ENCODE measurements around the gene FAM162A.

DNA sequence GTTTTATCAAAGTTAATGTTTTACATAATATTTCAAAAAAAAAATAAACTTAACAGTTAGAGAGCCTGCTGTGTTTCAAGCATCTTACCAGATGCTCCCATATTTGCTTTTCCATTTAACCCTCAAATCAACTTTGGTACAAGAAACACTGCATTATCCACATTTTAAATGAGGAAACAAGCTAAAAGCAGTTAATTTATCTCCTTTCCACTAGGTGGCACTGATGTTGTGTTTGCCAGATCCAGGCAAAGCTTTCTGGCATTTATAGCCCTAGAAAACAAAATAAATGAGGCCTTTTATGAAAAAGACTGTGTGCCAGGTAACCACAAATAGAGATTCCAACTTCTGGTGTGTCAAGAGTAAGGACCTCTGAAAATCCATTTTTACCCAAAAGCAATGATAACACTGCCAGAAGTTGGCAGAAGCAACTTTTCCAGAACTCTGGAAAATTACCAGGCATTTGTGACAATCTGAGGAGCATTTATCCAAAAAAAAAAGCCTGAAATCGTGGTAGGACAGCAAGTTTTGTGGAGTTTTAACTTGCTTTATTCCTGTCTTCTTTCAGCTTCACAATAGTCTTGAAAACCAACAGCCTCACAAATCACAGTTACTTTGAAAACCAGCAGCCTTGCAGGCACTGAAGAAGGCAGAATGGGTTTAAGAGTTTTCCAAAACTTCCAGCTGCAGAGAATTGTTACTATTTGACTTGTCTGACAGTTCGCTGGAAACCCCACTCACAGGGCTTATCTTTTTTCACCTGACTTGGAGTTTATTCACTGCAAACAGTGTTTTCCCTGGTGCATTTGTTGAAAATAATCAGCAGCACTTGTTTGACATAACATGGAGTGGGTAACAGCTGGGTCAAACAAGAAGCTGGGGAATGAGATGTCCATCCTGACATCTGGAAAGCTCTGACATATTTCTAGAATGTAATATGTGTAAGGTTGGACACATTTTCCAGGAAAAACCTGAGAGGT lies 9.2 kb downstream of the FAM162A start:
- TF ChIP-seq RARB (CRISPR knock-in tag; IDR thresholded peaks at IDR 0.05) (no peak), ZC3H10 (CRISPR knock-in tag; IDR thresholded peaks at IDR 0.05) (no peak), ZFP3 (CRISPR knock-in tag; IDR thresholded peaks at IDR 0.05) (no peak), ISL1 (CRISPR knock-in tag; IDR thresholded peaks at IDR 0.05) (no peak), ARNTL (CRISPR knock-in tag; IDR thresholded peaks at IDR 0.05; ENCODE audit: borderline replicate concordance, low read depth) (no peak), PPARA (CRISPR knock-in tag; IDR thresholded peaks at IDR 0.05; ENCODE audit: borderline replicate concordance) (no peak), ZFP30 (CRISPR knock-in tag; IDR thresholded peaks at IDR 0.05) (no peak)
- TF ChIP-seq, protein P1, sequence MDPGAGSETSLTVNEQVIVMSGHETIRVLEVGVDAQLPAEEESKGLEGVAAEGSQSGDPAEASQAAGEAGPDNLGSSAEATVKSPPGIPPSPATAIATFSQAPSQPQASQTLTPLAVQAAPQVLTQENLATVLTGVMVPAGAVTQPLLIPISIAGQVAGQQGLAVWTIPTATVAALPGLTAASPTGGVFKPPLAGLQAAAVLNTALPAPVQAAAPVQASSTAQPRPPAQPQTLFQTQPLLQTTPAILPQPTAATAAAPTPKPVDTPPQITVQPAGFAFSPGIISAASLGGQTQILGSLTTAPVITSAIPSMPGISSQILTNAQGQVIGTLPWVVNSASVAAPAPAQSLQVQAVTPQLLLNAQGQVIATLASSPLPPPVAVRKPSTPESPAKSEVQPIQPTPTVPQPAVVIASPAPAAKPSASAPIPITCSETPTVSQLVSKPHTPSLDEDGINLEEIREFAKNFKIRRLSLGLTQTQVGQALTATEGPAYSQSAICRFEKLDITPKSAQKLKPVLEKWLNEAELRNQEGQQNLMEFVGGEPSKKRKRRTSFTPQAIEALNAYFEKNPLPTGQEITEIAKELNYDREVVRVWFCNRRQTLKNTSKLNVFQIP (CRISPR knock-in tag; IDR thresholded peaks at IDR 0.05; ENCODE audit: borderline replicate concordance, low read depth): no peak
- TF ChIP-seq, protein P2, sequence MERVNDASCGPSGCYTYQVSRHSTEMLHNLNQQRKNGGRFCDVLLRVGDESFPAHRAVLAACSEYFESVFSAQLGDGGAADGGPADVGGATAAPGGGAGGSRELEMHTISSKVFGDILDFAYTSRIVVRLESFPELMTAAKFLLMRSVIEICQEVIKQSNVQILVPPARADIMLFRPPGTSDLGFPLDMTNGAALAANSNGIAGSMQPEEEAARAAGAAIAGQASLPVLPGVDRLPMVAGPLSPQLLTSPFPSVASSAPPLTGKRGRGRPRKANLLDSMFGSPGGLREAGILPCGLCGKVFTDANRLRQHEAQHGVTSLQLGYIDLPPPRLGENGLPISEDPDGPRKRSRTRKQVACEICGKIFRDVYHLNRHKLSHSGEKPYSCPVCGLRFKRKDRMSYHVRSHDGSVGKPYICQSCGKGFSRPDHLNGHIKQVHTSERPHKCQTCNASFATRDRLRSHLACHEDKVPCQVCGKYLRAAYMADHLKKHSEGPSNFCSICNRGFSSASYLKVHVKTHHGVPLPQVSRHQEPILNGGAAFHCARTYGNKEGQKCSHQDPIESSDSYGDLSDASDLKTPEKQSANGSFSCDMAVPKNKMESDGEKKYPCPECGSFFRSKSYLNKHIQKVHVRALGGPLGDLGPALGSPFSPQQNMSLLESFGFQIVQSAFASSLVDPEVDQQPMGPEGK (CRISPR knock-in tag; IDR thresholded peaks at IDR 0.05; ENCODE audit: borderline replicate concordance): no peak
- TF ChIP-seq, protein P3, sequence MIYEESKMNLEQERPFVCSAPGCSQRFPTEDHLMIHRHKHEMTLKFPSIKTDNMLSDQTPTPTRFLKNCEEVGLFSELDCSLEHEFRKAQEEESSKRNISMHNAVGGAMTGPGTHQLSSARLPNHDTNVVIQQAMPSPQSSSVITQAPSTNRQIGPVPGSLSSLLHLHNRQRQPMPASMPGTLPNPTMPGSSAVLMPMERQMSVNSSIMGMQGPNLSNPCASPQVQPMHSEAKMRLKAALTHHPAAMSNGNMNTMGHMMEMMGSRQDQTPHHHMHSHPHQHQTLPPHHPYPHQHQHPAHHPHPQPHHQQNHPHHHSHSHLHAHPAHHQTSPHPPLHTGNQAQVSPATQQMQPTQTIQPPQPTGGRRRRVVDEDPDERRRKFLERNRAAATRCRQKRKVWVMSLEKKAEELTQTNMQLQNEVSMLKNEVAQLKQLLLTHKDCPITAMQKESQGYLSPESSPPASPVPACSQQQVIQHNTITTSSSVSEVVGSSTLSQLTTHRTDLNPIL (CRISPR knock-in tag; IDR thresholded peaks at IDR 0.05; ENCODE audit: low read depth): no peak
